Measurements from ENCODE around the gene MIB2.

The MIB2 gene

GRCh38 chr1:1614954-1615255 is 395 bp upstream of the MIB2 start:
- DNase-seq: no peak

GRCh38 chr1:1616045-1616790 is 918 bp downstream of the MIB2 start:
- no peak for DNase-seq

- DNase-seq: no peak
Observed at GRCh38 chr1:1616838-1617237, 1.5 kb downstream of the MIB2 start.

GRCh38 chr1:1617516-1617915 is 2.2 kb downstream of the MIB2 start:
- no peak for DNase-seq

GRCh38 chr1:1617925-1618324 is 2.6 kb downstream of the MIB2 start:
- DNase-seq: no peak

GRCh38 chr1:1618396-1619068 is 3.2 kb downstream of the MIB2 start:
- DNase-seq: no peak

- no peak for DNase-seq
Observed at GRCh38 chr1:1619917-1620361, 4.6 kb downstream of the MIB2 start.

- DNase-seq: no peak
Observed at GRCh38 chr1:1620433-1621139, 5.3 kb downstream of the MIB2 start.

- no peak for DNase-seq
Observed at GRCh38 chr1:1621173-1622009, 6.1 kb downstream of the MIB2 start.

GRCh38 chr1:1622010-1622787 is 6.9 kb downstream of the MIB2 start:
- peak; percentile 40 for DNase-seq

- no peak for DNase-seq
Observed at GRCh38 chr1:1622788-1623094, 7.4 kb downstream of the MIB2 start.

- DNase-seq: no peak
Observed at GRCh38 chr1:1623181-1623630, 7.9 kb downstream of the MIB2 start.

GRCh38 chr1:1623631-1624442 is 8.5 kb downstream of the MIB2 start:
- DNase-seq: no peak

- no peak for DNase-seq
Observed at GRCh38 chr1:1624443-1625403, 9.4 kb downstream of the MIB2 start.

- no peak for DNase-seq
Observed at GRCh38 chr1:1625404-1625775, 10.1 kb downstream of the MIB2 start.

- DNase-seq: no peak
Observed at GRCh38 chr1:1625824-1626206, 10.5 kb downstream of the MIB2 start.

- DNase-seq: no peak
Observed at GRCh38 chr1:1626207-1627141, 11.2 kb downstream of the MIB2 start.

- no peak for DNase-seq
Observed at GRCh38 chr1:1627261-1627828, 12.0 kb downstream of the MIB2 start.

Data from fibroblast of skin of abdomen (primary cell).